ENCODE results near the gene SRPRB. TPM values are rescaled to one million over a fixed set of nuclear protein-coding genes. Genes with fewer than 3 reads are reported as not detected.

SRPRB gene
- polyA plus RNA-seq, 2 of the 4 experiments (the other 2 are of a cell fraction): 41.9 to 64.6 TPM

DNA sequence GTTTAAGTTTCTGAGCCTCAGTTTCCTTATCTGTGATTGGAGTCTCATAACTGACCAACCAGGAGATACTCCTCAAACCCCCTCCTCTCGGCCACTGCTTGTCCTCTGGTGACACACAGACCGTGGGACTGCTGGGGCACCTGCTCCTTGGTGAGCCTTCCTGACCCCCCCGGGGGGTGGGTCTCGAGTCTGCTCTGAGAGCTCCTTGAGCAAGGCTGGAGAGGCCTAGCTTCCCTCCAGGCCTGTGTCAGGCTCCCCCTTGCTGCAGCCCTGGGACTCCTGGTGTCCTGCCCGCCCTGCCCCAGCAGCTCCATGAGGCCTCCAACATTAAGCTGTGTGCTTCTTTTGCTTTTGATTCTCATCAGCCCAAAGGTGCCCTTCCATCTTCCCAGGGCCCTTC, 27.7 kb downstream of the SRPRB start:
- no peak overlapping the region for H3K4me2 ChIP-seq
- H3K4me3 ChIP-seq: no peak overlapping the region
- no peak overlapping the region for H3K27ac ChIP-seq
- CTCF ChIA-PET: interaction anchor here (1.1 to 1.8 kb wide), 2 partner anchors 21 to 95 kb away, joined by 3 to 4 read pairs; no protein-coding TSS in a partner anchor
- DNase-seq (ENCODE audit: low read depth in 1 of 2, low spot score in 1 of 2): no peak
- POLR2A ChIA-PET: no interaction called here
- TF ChIP-seq ZSCAN20 (CRISPR knock-in tag; IDR thresholded peaks at IDR 0.05) (no peak), MYC (IDR thresholded peaks at IDR 0.05; ENCODE audit: borderline replicate concordance, low read length) (no peak), JUNB (IDR thresholded peaks at IDR 0.05) (no peak), EHF (CRISPR knock-in tag; IDR thresholded peaks at IDR 0.05) (no peak), NFE2L2 (conservative IDR thresholded peaks at IDR 0.05; ENCODE audit: low read length) (no peak), ZC3H11A (IDR thresholded peaks at IDR 0.05) (no peak), HOXB5 (CRISPR knock-in tag; IDR thresholded peaks at IDR 0.05) (no peak), HES2 (IDR thresholded peaks at IDR 0.05) (no peak), FOSL2 (IDR thresholded peaks at IDR 0.05) (no peak), FOSL2 (CRISPR knock-in tag; IDR thresholded peaks at IDR 0.05) (no peak), TFCP2L1 (CRISPR knock-in tag; IDR thresholded peaks at IDR 0.05) (no peak), EHMT2 (IDR thresholded peaks at IDR 0.05; ENCODE audit: low read depth) (no peak), CHD2 (IDR thresholded peaks at IDR 0.05; ENCODE audit: low read length, partially characterized antibody) (no peak), HEYL (CRISPR knock-in tag; IDR thresholded peaks at IDR 0.05) (no peak), RAD21 (conservative IDR thresholded peaks at IDR 0.05 in 1 of 2, IDR thresholded peaks at IDR 0.05 in 1 of 2) (no peak), POLR2A (IDR thresholded peaks at IDR 0.05; ENCODE audit: low read length) (no peak)
- ATAC-seq: no peak
- no peak for FAIRE-seq
- 86% methylated on average over 1 of the region's 5 CpGs for WGBS (ENCODE audit: missing lambda C conversion rate)
- no peaks in the 10 kb centered on the region for H3K4me1 ChIP-seq
- H3K9me3 ChIP-seq: no peaks in the 10 kb centered on the region

DNA sequence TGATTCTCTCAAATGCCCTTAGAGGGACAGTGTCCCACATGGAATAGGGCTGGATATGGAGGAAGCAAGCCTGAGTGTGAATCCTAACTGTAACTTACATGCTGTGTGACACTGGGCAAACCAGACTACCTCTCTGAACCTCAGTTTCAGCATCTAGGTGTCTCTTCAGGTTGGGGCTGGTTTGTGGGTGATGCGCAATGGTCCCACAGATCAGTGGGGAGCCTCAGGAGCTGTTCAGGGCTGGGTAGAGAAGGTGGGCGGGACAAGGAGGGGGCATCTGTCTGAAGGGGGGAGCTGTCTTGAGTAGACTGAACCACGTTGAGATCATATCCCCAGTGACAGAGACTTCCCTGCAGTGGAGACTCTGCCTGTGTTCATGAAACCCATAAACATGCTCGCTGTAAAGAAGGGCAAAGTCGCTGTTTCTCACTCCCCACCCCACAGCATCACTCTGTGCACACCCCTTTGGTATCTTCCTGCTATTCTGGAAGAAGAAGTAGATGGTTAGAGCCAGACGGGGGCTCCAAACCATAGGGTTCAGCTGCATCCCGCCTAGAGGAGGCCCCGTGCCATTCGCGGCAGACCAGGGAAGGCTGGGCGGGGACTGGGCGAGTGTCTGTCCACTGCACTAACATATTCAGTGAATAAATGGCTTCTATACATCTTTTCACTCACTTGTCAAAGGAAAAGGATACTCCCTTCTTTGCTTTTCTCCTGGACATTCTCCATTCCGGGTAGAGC, 28.4 kb downstream of the SRPRB start:
- H3K9me3 ChIP-seq: no peaks in the 10 kb centered on the region

More for the DNA sequence above, 28.4 kb downstream of the SRPRB start:
- CTCF ChIA-PET: interaction anchor here (1.8 kb wide), 1 partner anchor 94 kb away, joined by 4 read pairs; no protein-coding TSS in a partner anchor
- H3K27ac ChIP-seq: no peak overlapping the region
- no peak for DNase-seq (ENCODE audit: low read depth in 1 of 2, low spot score in 1 of 2)
- WGBS (ENCODE audit: missing lambda C conversion rate): 66% methylated on average over 11 of the region's 13 CpGs
- no peak for ATAC-seq
- no peak overlapping the region for H3K4me3 ChIP-seq
- H3K4me2 ChIP-seq: no peak overlapping the region
- POLR2A ChIA-PET: no interaction called here
- FAIRE-seq: no peak
- TF ChIP-seq HDAC2 (IDR thresholded peaks at IDR 0.05) (no peak), KDM1A (IDR thresholded peaks at IDR 0.05; ENCODE audit: low read depth) (no peak), POLR2A (IDR thresholded peaks at IDR 0.05; ENCODE audit: low read length) (no peak), TFCP2L1 (CRISPR knock-in tag; IDR thresholded peaks at IDR 0.05) (no peak), ZC3H11A (IDR thresholded peaks at IDR 0.05) (no peak), POLR2AphosphoS2 (conservative IDR thresholded peaks at IDR 0.05; ENCODE audit: low read length) (no peak), TP53 (CRISPR knock-in tag; IDR thresholded peaks at IDR 0.05) (no peak), EHF (CRISPR knock-in tag; IDR thresholded peaks at IDR 0.05) (no peak), HES2 (IDR thresholded peaks at IDR 0.05) (no peak), HOXA7 (CRISPR knock-in tag; IDR thresholded peaks at IDR 0.05) (no peak), FOSB (CRISPR knock-in tag; IDR thresholded peaks at IDR 0.05) (no peak), ATOH8 (CRISPR knock-in tag; IDR thresholded peaks at IDR 0.05; ENCODE audit: low read depth) (no peak), NFE2L2 (conservative IDR thresholded peaks at IDR 0.05; ENCODE audit: low read length) (no peak), KDM5A (IDR thresholded peaks at IDR 0.05) (no peak), HOXB13 (CRISPR knock-in tag; IDR thresholded peaks at IDR 0.05; ENCODE audit: low read depth) (no peak), SMC3 (IDR thresholded peaks at IDR 0.05) (no peak), FOXS1 (CRISPR knock-in tag; IDR thresholded peaks at IDR 0.05) (no peak), RCOR1 (IDR thresholded peaks at IDR 0.05; ENCODE audit: low read depth, low read length) (no peak)
- TF ChIP-seq, protein P1, sequence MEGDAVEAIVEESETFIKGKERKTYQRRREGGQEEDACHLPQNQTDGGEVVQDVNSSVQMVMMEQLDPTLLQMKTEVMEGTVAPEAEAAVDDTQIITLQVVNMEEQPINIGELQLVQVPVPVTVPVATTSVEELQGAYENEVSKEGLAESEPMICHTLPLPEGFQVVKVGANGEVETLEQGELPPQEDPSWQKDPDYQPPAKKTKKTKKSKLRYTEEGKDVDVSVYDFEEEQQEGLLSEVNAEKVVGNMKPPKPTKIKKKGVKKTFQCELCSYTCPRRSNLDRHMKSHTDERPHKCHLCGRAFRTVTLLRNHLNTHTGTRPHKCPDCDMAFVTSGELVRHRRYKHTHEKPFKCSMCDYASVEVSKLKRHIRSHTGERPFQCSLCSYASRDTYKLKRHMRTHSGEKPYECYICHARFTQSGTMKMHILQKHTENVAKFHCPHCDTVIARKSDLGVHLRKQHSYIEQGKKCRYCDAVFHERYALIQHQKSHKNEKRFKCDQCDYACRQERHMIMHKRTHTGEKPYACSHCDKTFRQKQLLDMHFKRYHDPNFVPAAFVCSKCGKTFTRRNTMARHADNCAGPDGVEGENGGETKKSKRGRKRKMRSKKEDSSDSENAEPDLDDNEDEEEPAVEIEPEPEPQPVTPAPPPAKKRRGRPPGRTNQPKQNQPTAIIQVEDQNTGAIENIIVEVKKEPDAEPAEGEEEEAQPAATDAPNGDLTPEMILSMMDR (IDR thresholded peaks at IDR 0.05): no peak
- no peaks in the 10 kb centered on the region for H3K4me1 ChIP-seq

All from A549 (cell line).